Liver (tissue), 9 donors: ENCODE data around the gene PRG3. TPM values are rescaled to one million over a fixed set of nuclear protein-coding genes. Genes with fewer than 3 reads are reported as not detected.

Experiments
- DNase-seq: peaks from one replicate; pipeline ENCODE4 v3.0.0-alpha.2; 2017; ENCODE audit warnings: low spot score
- H3K27ac ChIP-seq, 2 donors: one replicate each; pipeline ENCODE4 v1.7.0; 2013; ENCODE audit warnings: inconsistent platforms in 2 of 2, low read length in 2 of 2, control low read depth in 1 of 2, low read depth in 1 of 2, mild to moderate bottlenecking in 1 of 2
- H3K27me3 ChIP-seq, 4 donors: one replicate each; pipeline versions ENCODE4 v1.6.1 to v1.7.0; 2013; ENCODE audit warnings: low read length in 3 of 4, inconsistent platforms in 1 of 4, mild to moderate bottlenecking in 1 of 4, moderate library complexity in 1 of 4; ENCODE audit not compliant: control insufficient read depth in 4 of 4, insufficient read depth in 4 of 4
- H3K36me3 ChIP-seq, 4 donors: one replicate each; pipeline versions ENCODE4 v1.6.1 to v1.7.0; 2013; ENCODE audit warnings: low read length in 3 of 4, mild to moderate bottlenecking in 3 of 4, low read depth in 1 of 4, moderate library complexity in 1 of 4; ENCODE audit not compliant: control insufficient read depth in 4 of 4, insufficient read depth in 3 of 4
- H3K4me1 ChIP-seq, 4 donors: one replicate each; pipeline versions ENCODE4 v1.6.1 to v1.7.0; 2013; ENCODE audit warnings: low read length in 3 of 4, mild to moderate bottlenecking in 3 of 4, moderate library complexity in 1 of 4; ENCODE audit not compliant: control insufficient read depth in 4 of 4, insufficient read depth in 4 of 4
- H3K4me3 ChIP-seq, 3 donors: one replicate each; pipeline versions ENCODE4 v1.6.1 to v1.7.0; 2013; ENCODE audit warnings: low read length in 3 of 3, control low read depth in 1 of 3, low read depth in 1 of 3, mild to moderate bottlenecking in 1 of 3
- H3K9ac ChIP-seq, 2 donors: one replicate each; pipeline ENCODE4 v1.7.0; 2013; ENCODE audit warnings: low read length in 2 of 2, mild to moderate bottlenecking in 2 of 2, moderate library complexity in 2 of 2, control low read depth in 1 of 2, low read depth in 1 of 2
- H3K9me3 ChIP-seq, 4 donors: one replicate each; pipeline versions ENCODE4 v1.6.1 to v1.7.0; 2013; ENCODE audit warnings: low read length in 3 of 4; ENCODE audit not compliant: control insufficient read depth in 4 of 4
- EGR1 ChIP-seq, 2 donors: IDR thresholded peaks; 2 replicates each; pipeline ENCODE4 v1.6.1; 2016 to 2018; ENCODE audit warnings: antibody characterized with exemption in 2 of 2, low read depth in 2 of 2
- FOXA2 ChIP-seq: IDR thresholded peaks from 2 replicates; pipeline ENCODE4 v1.6.1; 2016; ENCODE audit warnings: antibody characterized with exemption
- GABPA ChIP-seq, 2 donors: IDR thresholded peaks in 1 of 2; conservative IDR thresholded peaks in 1 of 2; 2 replicates each; pipeline ENCODE4 v1.6.1; 2016; ENCODE audit warnings: antibody characterized with exemption in 2 of 2, mild to moderate bottlenecking in 1 of 2, moderate library complexity in 1 of 2
- HNF4G ChIP-seq: IDR thresholded peaks from 2 replicates; pipeline ENCODE4 v1.6.1; 2016; ENCODE audit warnings: antibody characterized with exemption
- RAD21 ChIP-seq, 2 donors: IDR thresholded peaks; 2 replicates each; pipeline ENCODE4 v1.6.1; 2016; ENCODE audit warnings: antibody characterized with exemption in 2 of 2, mild to moderate bottlenecking in 2 of 2
- RXRA ChIP-seq, 2 donors: IDR thresholded peaks; 2 replicates each; pipeline ENCODE4 v1.6.1; 2017 to 2018; ENCODE audit warnings: antibody characterized with exemption in 2 of 2, mild to moderate bottlenecking in 1 of 2
- SP1 ChIP-seq: IDR thresholded peaks from 2 replicates; pipeline ENCODE4 v1.6.1; 2018; ENCODE audit warnings: antibody characterized with exemption, mild to moderate bottlenecking
- TAF1 ChIP-seq: conservative IDR thresholded peaks from 2 replicates; pipeline ENCODE4 v1.6.1; 2016; ENCODE audit warnings: antibody characterized with exemption, mild to moderate bottlenecking
- WGBS: extraction: QIAGEN DNeasy Blood & Tissue Kit; methylation state at CpG from one replicate; pipeline ENCODE4 v1.1.7; 2013; 5-methylcytosine and 5-hydroxymethylcytosine counted together
- polyA plus RNA-seq, 2 donors: library from polyadenylated mRNA; stranded (reverse) in 1 of 2; unstranded in 1 of 2; fragments of 200-250 nt in 1 of 2; fragments of >200 nt in 1 of 2; fragmentation: Nextera tagmentation in 1 of 2; extraction: Ambion mirVana in 1 of 2; gene quantifications; one replicate each; pipeline versions ENCODE4 v1.2.1 to v1.2.3, GENCODE V29; 2013 to 2015
- total RNA-seq, 2 donors: library from RNA; depleted of rRNA; stranded (reverse); fragments of >200 nt; gene quantifications; one replicate each; pipeline ENCODE4 v1.2.3, GENCODE V29; 2014
- TF ChIP-seq, protein P1 (sequence below): IDR thresholded peaks from 2 replicates; pipeline ENCODE4 v1.6.1; 2016; ENCODE audit warnings: antibody characterized with exemption
- TF ChIP-seq, protein P2 (sequence below): fragments of 150-350 bp; IDR thresholded peaks from 2 replicates; pipeline ENCODE4 v1.5.1; 2017; ENCODE audit warnings: improper control_type of control experiment, low read depth, low read length; ENCODE audit not compliant: missing input control
- TF ChIP-seq, protein P3 (sequence below): IDR thresholded peaks from 2 replicates; pipeline ENCODE4 v1.6.1; 2016; ENCODE audit warnings: antibody characterized with exemption
- TF ChIP-seq, protein P4 (sequence below): IDR thresholded peaks from 2 replicates; pipeline ENCODE4 v1.6.1; 2016; ENCODE audit warnings: antibody characterized with exemption
- TF ChIP-seq, protein P5 (sequence below): IDR thresholded peaks from 2 replicates; pipeline ENCODE4 v1.6.1; 2016; ENCODE audit warnings: antibody characterized with exemption, mild to moderate bottlenecking
- donor health status: healthy.
- donor health status: healthy.
- donor health status: healthy.
- donor health status: healthy.
- donor health status: healthy.

PRG3 gene
- total and polyA plus RNA-seq, 4 donors = 0.22 to 4.9 TPM; not detected in 2

DNA sequence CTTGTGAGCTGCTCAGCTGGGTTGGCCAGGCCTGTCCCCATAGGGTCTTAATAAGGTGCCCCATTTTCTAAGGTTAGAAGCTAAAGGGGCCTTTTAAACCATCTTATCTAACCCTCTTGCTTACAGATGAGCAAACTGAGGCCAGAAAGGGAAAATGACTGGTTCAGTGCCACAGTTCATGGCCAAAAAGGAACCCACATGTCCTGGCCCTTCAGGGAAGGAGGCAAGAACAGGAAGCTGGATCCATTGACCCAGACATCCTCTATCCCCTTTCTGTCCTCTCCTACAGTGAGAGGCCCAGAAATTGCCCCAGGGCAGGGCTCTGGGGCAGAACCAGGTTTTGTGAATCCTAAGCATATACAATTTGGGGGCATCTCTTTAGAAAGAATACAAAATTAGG, 10.0 kb downstream of the PRG3 start:
- Histone ChIP-seq H3K4me1 (no peaks in the 10 kb centered on the region), H3K9ac (no peak overlapping the region), H3K36me3 (no peaks in the 10 kb centered on the region), H3K27me3 (no peaks in the 10 kb centered on the region), H3K9me3 (no peaks in the 10 kb centered on the region), H3K4me3 (no peak overlapping the region), H3K27ac (no peak overlapping the region)
- TF ChIP-seq, protein P1, sequence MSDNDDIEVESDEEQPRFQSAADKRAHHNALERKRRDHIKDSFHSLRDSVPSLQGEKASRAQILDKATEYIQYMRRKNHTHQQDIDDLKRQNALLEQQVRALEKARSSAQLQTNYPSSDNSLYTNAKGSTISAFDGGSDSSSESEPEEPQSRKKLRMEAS = no peak
- TF ChIP-seq SP1 (no peak), GABPA (IDR thresholded peaks at IDR 0.05 in 1 of 2, conservative IDR thresholded peaks at IDR 0.05 in 1 of 2) (no peak), FOXA2 (no peak), TAF1 (no peak), HNF4G (no peak), RAD21 (IDR thresholded peaks at IDR 0.05) (no peak)
- TF ChIP-seq, protein P2, sequence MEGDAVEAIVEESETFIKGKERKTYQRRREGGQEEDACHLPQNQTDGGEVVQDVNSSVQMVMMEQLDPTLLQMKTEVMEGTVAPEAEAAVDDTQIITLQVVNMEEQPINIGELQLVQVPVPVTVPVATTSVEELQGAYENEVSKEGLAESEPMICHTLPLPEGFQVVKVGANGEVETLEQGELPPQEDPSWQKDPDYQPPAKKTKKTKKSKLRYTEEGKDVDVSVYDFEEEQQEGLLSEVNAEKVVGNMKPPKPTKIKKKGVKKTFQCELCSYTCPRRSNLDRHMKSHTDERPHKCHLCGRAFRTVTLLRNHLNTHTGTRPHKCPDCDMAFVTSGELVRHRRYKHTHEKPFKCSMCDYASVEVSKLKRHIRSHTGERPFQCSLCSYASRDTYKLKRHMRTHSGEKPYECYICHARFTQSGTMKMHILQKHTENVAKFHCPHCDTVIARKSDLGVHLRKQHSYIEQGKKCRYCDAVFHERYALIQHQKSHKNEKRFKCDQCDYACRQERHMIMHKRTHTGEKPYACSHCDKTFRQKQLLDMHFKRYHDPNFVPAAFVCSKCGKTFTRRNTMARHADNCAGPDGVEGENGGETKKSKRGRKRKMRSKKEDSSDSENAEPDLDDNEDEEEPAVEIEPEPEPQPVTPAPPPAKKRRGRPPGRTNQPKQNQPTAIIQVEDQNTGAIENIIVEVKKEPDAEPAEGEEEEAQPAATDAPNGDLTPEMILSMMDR = no peak
- TF ChIP-seq, protein P3, sequence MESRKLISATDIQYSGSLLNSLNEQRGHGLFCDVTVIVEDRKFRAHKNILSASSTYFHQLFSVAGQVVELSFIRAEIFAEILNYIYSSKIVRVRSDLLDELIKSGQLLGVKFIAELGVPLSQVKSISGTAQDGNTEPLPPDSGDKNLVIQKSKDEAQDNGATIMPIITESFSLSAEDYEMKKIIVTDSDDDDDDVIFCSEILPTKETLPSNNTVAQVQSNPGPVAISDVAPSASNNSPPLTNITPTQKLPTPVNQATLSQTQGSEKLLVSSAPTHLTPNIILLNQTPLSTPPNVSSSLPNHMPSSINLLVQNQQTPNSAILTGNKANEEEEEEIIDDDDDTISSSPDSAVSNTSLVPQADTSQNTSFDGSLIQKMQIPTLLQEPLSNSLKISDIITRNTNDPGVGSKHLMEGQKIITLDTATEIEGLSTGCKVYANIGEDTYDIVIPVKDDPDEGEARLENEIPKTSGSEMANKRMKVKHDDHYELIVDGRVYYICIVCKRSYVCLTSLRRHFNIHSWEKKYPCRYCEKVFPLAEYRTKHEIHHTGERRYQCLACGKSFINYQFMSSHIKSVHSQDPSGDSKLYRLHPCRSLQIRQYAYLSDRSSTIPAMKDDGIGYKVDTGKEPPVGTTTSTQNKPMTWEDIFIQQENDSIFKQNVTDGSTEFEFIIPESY = no peak
- TF ChIP-seq, protein P4, sequence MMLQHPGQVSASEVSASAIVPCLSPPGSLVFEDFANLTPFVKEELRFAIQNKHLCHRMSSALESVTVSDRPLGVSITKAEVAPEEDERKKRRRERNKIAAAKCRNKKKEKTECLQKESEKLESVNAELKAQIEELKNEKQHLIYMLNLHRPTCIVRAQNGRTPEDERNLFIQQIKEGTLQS = no peak
- DNase-seq = no peak

DNA sequence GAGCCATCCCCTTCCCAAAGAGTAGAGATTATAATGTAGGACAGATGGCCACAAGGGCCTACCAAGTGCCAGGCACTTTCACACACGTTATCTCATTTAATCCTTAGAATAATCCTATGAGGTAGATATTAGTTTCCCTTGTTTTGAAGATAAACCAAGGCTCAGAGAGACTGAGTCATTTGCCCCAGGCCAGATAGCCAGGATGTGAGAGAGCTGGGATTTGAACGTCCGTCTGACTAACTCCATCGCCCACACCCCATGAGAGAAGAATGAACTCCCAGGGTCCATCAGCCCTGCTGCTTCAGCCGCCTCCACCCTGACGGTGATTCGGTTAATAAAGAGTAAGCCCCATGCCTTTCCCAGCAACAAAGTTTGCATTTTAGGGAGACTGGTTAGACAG, 10.7 kb downstream of the PRG3 start:
- Histone ChIP-seq H3K4me3 (no peak overlapping the region), H3K9me3 (no peaks in the 10 kb centered on the region), H3K4me1 (no peaks in the 10 kb centered on the region), H3K9ac (no peak overlapping the region), H3K36me3 (no peaks in the 10 kb centered on the region), H3K27me3 (no peaks in the 10 kb centered on the region), H3K27ac (no peak overlapping the region)
- DNase-seq = no peak
- WGBS = 95% methylated on average over 7 of the region's 7 CpGs
- TF ChIP-seq HNF4G (no peak), SP1 (no peak), RAD21 (IDR thresholded peaks at IDR 0.05) (no peak)

DNA sequence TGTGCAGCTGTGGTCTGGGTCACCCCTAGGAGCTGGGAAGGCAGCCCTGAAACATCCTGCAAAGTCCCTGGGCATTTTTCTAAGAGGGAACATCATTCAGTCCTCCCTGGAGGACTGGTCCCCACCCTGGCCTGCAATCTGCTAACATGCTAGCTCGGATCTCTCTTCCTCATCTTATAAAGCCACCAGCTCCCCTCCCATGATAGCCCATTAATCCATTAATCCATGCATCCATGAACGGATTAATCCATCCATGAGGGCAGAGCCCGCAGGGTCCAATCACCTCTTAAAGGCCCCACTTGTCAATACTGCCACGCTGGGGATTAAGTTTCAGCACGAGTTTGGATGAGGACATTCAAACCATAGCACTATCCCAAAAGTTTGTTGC, 12.1 kb downstream of the PRG3 start:
- no peak for DNase-seq
- no peaks in the 10 kb centered on the region for H3K27me3 ChIP-seq
- H3K9ac ChIP-seq = no peak overlapping the region
- H3K36me3 ChIP-seq = no peaks in the 10 kb centered on the region
- H3K27ac ChIP-seq = no peak overlapping the region
- H3K4me1 ChIP-seq = no peaks in the 10 kb centered on the region
- H3K4me3 ChIP-seq = no peak overlapping the region
- H3K9me3 ChIP-seq = no peaks in the 10 kb centered on the region
- WGBS = 85% methylated on average over 5 of the region's 5 CpGs
- TF ChIP-seq RXRA (IDR thresholded peaks at IDR 0.05) (no peak), SP1 (no peak), EGR1 (IDR thresholded peaks at IDR 0.05; ENCODE audit: low read depth in 2 of 2) (no peak), HNF4G (no peak), TAF1 (no peak)
- TF ChIP-seq, protein P1 = no peak
- TF ChIP-seq, protein P5, sequence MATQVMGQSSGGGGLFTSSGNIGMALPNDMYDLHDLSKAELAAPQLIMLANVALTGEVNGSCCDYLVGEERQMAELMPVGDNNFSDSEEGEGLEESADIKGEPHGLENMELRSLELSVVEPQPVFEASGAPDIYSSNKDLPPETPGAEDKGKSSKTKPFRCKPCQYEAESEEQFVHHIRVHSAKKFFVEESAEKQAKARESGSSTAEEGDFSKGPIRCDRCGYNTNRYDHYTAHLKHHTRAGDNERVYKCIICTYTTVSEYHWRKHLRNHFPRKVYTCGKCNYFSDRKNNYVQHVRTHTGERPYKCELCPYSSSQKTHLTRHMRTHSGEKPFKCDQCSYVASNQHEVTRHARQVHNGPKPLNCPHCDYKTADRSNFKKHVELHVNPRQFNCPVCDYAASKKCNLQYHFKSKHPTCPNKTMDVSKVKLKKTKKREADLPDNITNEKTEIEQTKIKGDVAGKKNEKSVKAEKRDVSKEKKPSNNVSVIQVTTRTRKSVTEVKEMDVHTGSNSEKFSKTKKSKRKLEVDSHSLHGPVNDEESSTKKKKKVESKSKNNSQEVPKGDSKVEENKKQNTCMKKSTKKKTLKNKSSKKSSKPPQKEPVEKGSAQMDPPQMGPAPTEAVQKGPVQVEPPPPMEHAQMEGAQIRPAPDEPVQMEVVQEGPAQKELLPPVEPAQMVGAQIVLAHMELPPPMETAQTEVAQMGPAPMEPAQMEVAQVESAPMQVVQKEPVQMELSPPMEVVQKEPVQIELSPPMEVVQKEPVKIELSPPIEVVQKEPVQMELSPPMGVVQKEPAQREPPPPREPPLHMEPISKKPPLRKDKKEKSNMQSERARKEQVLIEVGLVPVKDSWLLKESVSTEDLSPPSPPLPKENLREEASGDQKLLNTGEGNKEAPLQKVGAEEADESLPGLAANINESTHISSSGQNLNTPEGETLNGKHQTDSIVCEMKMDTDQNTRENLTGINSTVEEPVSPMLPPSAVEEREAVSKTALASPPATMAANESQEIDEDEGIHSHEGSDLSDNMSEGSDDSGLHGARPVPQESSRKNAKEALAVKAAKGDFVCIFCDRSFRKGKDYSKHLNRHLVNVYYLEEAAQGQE = no peak
- TF ChIP-seq, protein P3 = no peak
- TF ChIP-seq, protein P4 = no peak
- TF ChIP-seq, protein P2 = no peak
